Left cardiac atrium (tissue), 4 donors: ENCODE results near the gene SAMHD1. TPM values are rescaled to one million over a fixed set of nuclear protein-coding genes. Genes with fewer than 3 reads are reported as not detected.
A peak's percentile ranks its signal among the peaks of the same experiment; 100 is the strongest.
"Not testable (repeated sequence)": the region's sequence is repeated elsewhere in the genome, so short reads cannot be mapped to it uniquely, and the experiment has no call there.

ENCODE experiments used
- ATAC-seq, 2 donors: fragments of 200-7000 bp; cut with Tn5 transposase; one replicate each; pipeline ENCODE4 v1.9.1; 2020; ENCODE audit warnings: mild to moderate bottlenecking in 2 of 2, moderate library complexity in 2 of 2
- DNase-seq: peaks from one replicate; pipeline ENCODE4 v3.0.0-alpha.2; 2020
- intact Hi-C, 2 donors: fragments of 100-400 bp; cut with DNase I; formaldehyde crosslinking; loops; one replicate each; pipeline versions ENCODE4 v1.14.1 to v1.15.1; 2022 to 2023
- long read RNA-seq: library from polyadenylated mRNA; unstranded; transcript quantifications from one replicate; pipeline ENCODE4 v2.0.0, GENCODE V29; 2021
- total RNA-seq, 2 donors: library from RNA; stranded (reverse); fragmentation: NEBNext Ultra II Directional; extraction: Animal tissue kit (Norgen Biotek cat#: 25700); gene quantifications; one replicate each; pipeline ENCODE4 v1.2.1, GENCODE V29; 2021
- donor health status: DM: no; HTN: yes; CAD: no.
- donor health status: DM: no; HTN: yes; CAD: no; lungs with severe emphysema.
- donor health status: DM: yes; HTN: yes; CAD: no.
- donor health status: Dilated cardiomyopathy.

Gene SAMHD1
- 100 to 1,000 TPM; 110 to 113 TPM for total RNA-seq
- long read RNA-seq, full-length matches to known transcripts: 8 of 25 reads
- long read RNA-seq, partial matches to known transcripts: 6 of 25 reads
- long read RNA-seq, other reads (novel, unspliced or antisense): 11 of 25 reads

DNA sequence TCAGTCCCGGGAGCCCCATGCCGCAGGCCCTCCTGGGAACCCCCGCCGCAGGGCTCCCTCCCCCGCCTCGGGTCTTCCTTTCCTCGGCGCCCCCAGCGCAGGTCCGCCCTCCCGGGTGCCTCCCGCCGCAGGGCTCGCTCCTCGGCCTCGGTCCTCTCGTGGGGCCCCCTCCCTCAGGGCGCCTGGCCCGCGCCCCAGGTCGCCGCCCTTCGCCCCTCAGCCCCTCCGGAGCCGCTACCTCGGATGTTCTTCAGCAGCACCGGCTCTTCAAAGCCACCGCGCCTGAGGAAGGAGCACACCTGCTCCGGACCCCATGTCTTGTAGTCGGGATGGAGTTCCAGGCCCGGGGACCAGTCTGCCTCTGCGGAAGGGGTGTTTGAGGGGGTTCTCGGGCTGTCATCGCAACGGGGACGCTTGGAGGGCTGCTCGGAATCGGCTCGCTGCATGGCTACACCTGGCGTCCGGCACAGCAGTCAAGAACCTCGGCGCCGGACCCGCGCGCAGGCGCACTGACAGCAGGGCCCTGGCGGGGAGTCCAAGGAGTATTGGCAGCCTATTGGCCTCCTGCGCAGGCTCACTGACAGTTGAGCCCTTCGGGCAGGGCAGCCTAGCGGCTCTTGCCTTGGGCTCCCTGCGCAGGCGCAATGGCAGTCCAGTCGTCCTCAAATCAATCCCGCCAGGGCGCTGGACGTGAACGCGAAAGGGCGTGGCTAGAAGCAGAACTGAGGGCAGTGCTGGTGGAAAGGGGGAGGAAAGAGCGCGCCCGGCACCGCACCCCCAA lies at the start of gene SAMHD1:
Gene SAMHD1, minus strand, starts transcription at position 511 of the 781 bp plus-strand sequence. Its CDS starts 65 bp downstream, at position 446.
- DNase-seq (peak; percentile 97), ATAC-seq (peak; percentile 97 to 98)
- intact Hi-C loops: no loop called here

GRCh38 chr20:37000171-37000570 lies 48.7 kb upstream of the SAMHD1 start:
- ATAC-seq, intact Hi-C loops, DNase-seq: not testable (repeated sequence)

DNA sequence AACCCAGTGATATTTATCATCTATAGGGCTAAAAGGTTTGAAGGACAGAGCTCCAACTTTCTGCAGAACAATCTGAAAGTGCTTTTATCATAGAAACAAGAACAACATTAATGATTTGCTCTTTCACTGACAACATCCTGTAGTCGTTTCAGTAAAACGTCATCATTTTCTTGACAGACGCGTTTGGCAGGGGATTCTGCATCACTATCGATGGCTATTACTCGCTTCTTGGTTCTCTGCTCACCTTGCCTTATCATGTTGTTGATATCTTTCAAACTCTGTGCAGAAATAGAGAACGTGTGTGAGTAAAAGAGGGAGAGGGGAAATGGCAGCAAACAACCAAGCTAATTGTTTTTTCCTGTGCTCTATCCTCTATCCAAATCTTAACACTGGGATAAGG lies 47.1 kb upstream of the SAMHD1 start:
- intact Hi-C loops: no loop called here
- ATAC-seq (no peak), DNase-seq (no peak)

- intact Hi-C loops: no loop called here
- DNase-seq: no peak
- ATAC-seq: no peak
Measured at GRCh38 chr20:36997121-36997520, 45.6 kb upstream of the SAMHD1 start.

GRCh38 chr20:36994221-36994620 lies 42.7 kb upstream of the SAMHD1 start:
- DNase-seq, ATAC-seq, intact Hi-C loops: not testable (repeated sequence)

DNA sequence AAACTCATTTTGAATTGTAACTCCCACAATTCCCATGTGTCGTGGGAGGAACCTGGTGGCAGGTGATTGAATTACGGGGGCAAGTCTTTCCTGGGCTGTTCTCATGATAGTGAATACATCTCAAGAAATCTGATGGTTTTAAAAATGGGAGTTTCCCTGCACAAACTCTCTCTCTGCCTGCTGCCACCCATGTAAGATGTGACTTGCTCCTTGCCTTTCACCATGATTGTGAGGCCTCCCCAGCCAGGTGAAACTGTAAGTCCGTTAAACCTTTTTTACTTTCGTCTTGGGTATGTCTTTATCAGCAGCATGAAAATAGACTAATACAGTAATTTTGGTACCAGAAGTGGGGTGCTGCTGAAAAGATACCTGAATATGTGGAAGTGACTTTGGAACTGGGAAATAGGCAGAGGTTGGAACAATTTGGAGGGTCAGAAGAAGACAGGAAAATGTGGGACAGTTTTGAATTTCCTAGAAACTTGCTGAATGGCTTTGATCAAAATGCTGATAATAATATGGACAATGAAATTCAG lies 41.4 kb upstream of the SAMHD1 start:
- ATAC-seq: no peak

DNA sequence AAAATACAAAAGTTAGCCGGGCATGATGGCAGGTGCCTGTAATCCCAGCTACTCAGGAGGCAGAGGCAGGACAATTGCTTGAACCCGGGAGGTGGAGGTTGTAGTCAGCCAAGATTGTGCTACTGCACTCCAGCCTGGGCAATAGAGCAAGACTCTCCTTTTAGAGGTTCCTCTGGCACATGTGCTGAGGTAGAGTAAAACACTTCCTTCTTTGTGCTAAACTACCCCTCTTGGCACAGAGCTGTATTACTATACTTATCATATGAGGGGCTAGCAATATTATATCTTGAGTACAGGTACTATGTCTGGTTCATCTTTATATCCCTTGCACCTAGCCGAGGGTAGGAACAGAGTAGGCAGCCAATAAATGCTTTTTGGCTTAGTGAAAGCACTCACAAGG lies 40.2 kb upstream of the SAMHD1 start:
- no peak for DNase-seq
- intact Hi-C loops: no loop called here
- ATAC-seq: no peak

More for the DNA sequence above, 41.4 kb upstream of the SAMHD1 start:
- DNase-seq: no peak
- intact Hi-C loops: no loop called here

DNA sequence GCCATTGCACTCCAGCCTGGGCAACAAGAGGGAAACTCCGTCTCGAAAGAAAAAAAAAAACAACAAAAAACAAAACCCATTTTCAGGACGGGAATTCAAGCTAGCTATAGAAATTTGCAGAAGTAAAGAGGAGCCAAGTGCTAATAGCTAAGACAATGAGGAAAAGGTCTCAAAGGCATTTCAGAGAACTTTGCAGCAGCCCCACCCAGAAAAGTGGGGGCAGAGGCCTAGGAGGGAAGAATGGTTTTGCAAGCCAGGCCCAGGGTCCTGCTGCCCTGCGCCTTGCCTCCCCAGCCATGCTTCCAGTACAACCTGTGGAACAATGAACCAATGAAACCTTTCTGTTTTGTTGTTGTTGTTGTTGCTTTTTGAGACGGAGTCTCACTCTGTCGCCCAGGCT lies 38.3 kb upstream of the SAMHD1 start:
- peak in 1 of 2 donors; percentile 57 for ATAC-seq
- intact Hi-C loops: no loop called here
- DNase-seq: no peak

GRCh38 chr20:36988494-36988966 lies 37.0 kb upstream of the SAMHD1 start:
- peak in 1 of 2 donors; percentile 22 for ATAC-seq
- intact Hi-C loops: no loop called here

GRCh38 chr20:36984257-36984638 lies 32.7 kb upstream of the SAMHD1 start:
- no peak for DNase-seq
- intact Hi-C loops: no loop called here
- ATAC-seq: no peak

More at GRCh38 chr20:36988494-36988966, 37.0 kb upstream of the SAMHD1 start:
- no peak for DNase-seq

DNA sequence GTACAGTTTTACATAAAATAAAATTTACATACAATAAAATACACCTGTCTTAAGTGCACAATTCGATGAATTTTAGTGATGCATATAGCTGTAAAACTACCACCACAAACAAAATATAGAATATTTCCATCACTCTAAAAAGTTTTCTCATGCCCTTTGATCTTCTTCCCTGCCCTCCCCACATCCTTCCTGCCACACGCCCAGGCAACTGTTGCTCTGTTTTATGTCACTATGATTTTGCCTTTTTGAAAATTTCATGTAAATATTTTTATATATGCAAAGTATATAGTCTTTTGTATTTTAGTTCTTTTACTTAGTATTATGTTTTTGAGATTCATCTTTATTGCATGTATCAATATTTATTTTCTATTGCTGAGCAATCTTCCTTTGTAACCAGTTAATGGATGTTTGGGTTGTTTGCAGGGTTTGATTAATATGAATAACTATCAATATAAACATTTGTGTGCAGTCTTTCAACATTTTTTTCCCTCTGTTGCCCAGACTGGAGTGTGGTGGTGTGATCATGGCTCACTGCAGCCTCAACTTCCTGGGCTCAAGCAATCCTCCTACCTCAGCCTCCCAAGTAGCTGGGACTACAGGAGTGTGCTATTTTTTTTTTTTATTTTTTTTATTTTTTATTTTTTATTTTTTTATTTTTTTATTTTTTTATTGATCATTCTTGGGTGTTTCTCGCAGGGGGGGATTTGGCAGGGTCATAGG lies 23.8 kb upstream of the SAMHD1 start:
- no peak for ATAC-seq
- intact Hi-C loops: no loop called here
- no peak for DNase-seq

GRCh38 chr20:36974660-36975059 lies 23.2 kb upstream of the SAMHD1 start:
- intact Hi-C loops: no loop called here
- ATAC-seq: no peak
- DNase-seq: no peak

DNA sequence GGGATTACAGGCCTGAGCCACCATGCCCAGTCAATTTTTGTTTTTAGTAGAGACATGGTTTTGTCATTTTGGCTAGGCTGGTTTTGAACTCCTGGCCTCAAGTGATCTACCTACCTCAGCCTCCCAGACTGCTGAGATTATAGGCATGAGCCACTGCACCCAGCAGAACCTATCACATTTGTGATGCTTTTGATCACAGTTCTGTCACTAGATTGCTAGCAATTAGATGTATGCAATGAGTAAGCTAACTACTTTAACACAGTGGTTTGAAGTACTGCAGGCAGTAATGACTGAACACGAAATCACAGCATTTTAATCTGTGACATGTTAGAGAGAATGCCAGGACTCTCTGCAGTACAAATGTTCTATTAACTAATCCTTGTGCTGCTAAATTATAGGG lies 19.6 kb upstream of the SAMHD1 start:
- no peak for DNase-seq
- intact Hi-C loops: no loop called here
- ATAC-seq: no peak

- DNase-seq (no peak), ATAC-seq (peak in 1 of 2 donors; percentile 24)
- intact Hi-C loops: no loop called here
Measured at GRCh38 chr20:36969478-36970186, 18.1 kb upstream of the SAMHD1 start.

DNA sequence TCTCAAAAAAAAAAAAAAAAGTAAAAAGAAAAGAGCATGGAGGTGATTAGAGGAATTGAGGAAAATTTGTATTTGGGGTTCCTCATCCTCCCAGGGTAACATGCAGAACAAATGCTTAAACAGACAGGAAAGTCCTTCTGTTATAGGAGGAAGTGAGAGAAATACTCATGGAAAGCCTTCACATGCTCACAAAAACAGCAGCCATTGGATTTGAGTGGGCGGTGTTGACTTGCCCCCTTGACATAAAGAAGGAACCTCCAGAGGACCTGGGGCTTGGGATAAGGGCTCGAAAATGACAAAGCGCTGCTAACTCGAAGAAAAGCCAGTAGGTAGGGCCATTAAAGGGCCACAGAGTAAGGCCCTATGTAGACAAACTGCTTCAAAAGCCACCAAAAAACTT lies 17.5 kb upstream of the SAMHD1 start:
- ATAC-seq (peak; percentile 15 to 41), DNase-seq (no peak)
- intact Hi-C loops: no loop called here

DNA sequence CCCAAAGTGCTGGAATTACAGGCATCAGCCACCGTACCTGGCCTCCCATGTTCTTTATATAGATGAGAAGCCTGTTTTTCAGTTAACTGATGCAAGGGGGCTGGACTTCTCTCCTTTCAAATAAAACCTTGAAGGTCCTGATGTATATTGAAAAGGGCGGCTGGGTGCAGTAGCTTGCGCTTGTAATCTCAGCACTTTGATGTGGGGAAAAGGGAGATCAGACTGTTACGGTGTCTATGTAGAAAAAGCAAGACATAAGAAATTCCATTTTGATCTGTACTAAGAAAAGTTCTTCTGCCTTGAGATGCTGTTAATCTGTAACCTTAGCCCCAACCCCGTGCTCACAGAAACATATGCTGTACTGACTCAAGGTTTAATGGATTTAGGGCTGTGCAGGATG lies 16.1 kb upstream of the SAMHD1 start:
- no peak for DNase-seq
- intact Hi-C loops: no loop called here
- ATAC-seq: no peak

GRCh38 chr20:36966965-36967364 lies 15.5 kb upstream of the SAMHD1 start:
- intact Hi-C loops, ATAC-seq, DNase-seq: not testable (repeated sequence)

DNA sequence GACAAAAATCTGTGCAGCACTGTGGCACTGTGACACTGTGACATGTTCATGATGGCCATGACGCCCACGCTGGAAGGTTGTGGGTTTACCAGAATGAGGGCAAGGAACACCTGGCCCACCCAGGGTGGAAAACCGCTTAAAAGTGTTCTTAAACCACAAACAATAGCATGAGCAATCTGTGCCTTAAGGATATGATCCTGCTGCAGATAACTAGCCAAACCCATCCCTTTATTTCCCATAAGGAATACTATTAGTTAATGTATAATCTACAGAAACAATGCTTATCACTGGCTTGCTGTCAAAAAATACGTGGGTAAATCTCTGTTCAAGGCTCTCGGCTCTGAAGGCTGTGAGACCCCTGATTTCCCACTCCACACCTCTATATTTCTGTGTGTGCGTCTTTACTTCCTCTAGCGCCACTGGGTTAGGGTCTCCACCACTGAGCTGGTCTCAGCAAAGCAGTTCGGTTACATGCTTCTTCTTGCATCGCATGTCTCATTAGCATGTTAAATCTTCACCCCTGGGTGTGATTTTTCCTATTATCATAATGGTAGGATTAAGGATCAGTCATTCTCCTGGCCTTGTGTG lies 10.9 kb upstream of the SAMHD1 start:
- ATAC-seq, intact Hi-C loops, DNase-seq: not testable (repeated sequence)

DNA sequence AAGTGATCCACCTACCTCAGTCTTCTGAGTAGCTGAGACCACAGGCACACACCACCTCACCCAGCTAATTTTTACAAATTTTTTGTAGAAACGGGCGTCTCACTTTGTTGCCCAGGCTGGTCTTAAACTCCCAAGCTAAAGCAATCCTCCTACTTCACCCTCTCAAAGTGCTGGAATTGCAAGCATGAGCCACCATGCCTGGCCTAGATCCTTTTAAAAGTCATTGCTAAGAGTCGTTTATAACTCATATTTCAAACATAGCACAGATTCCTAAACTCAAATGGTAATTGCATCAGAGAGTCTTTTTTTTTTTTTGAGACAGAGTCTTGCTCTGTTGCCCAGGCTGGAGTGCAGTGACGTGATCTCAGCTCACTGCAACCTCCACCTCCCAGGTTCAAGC lies 7.7 kb upstream of the SAMHD1 start:
- intact Hi-C loops: no loop called here
- ATAC-seq: no peak

More for the DNA sequence above, 7.7 kb upstream of the SAMHD1 start:
- DNase-seq: no peak
